ENCODE measurements around the gene SLC66A3.

- TF ChIP-seq POLR2A (IDR thresholded peaks at IDR 0.05) (no peak), CTCF (IDR thresholded peaks at IDR 0.05) (no peak)
These were observed 31.9 kb downstream of the SLC66A3 start for GRCh38 chr2:11187083-11187619.

Data from testis (tissue), 2 donors.